Activated CD8-positive, alpha-beta memory T cell treated with anti-CD3 and anti-CD28 coated beads, Interleukin-2, amount 50 U/mL, for 48 hours (primary cell): ENCODE data around the gene RPL21.
"Not testable (repeated sequence)": the region's sequence is repeated elsewhere in the genome, so short reads cannot be mapped to it uniquely, and the experiment has no call there.

Source experiments
- DNase-seq: peaks from one replicate; pipeline ENCODE4 v3.0.0-alpha.2; 2020

The RPL21 gene

DNA sequence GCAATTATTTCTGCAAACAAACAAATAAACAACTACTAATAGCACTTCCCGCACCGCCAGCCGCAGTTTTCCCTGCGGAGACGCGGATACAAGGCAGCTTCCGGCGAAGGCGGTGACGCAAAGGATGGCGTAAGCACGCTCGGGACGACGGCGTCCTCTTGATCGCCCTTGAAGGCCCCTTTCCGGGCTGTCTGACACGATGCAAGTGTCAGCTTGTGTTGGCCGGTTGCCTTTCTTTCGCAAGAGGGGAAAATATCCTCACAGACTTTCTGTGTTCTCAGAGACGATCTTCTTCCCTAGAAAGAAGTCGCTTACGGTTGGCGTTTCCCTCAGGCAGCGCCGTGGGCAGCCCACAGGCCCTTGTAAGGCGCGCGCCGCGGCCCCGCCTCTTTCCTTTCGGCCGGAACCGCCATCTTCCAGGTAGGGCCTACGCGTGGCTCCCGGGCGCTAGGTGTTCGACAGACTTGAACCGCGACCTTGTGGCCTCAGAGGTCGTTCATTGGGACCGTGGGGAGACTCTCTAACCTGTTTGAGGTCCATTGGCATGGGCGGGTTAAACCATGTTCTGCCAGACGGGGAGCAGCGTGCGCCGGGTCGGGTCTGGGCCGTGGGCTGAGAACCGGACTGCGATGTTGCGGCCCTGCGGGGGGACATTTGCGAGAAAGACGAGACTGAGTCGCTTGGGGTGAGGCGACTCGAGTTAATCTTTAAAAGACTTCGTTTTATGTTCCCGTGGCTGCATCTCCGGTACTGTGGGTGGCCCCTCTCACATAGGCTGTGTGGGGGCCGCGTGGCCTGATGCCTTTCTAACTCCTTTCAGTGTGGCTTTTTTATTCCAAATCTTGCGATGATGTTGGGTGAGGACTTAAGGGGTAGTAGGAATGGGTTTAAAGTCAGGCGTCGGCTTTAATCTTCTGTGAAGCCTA is at the start of gene RPL21:
Gene RPL21 (plus strand): TSS at position 393 of the 926 bp plus-strand sequence. CDS start 2,219 bp downstream, outside the sequence.
- peak; percentile 97 for DNase-seq

DNA sequence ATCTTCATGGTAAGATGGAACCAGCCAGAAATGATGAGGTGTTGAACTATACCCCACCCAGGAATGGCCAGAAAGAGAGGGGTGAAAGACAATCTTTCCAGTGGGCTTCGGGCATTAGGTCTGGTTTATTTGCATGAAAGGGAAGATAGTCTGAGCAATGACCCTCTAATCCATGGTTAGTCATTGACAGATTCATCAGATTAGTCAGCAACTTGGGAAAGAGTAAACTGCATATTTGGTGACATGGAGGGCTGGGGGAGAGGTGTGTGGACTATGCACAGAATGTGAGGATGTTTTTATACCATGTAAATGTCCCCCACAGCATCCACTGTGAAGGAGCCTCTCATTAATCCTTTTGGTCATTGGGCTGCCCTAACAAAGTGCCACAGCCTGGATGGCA is 49.7 kb upstream of the RPL21 start:
- peak; percentile 4 for DNase-seq

- DNase-seq, result peak; percentile 20
Observed at GRCh38 chr13:27203186-27203585, 48.2 kb upstream of the RPL21 start.

- DNase-seq, result no peak
Observed at GRCh38 chr13:27203854-27204253, 47.5 kb upstream of the RPL21 start.

- DNase-seq, result no peak
Observed at GRCh38 chr13:27208514-27208913, 42.8 kb upstream of the RPL21 start.

DNA sequence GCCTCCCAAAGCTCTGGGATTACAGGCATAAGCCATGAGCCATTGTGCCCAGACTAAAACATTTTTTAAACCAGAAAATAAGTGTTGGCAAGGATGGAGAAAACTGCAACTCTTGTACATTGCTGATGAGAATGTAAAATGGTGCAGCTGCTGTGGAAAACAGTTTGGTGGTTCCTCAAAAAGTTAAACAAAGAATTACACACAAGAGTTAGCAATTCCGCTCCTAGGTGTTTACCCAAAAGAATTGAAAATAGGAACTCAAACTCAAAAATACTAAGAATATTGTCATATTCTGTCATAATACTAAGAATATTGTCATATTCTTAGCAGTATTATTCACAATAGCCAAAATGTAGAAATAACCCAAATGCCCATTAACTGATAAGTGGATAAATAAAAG is 40.1 kb upstream of the RPL21 start:
- no peak for DNase-seq

- no peak for DNase-seq
Observed at GRCh38 chr13:27211771-27212364, 39.5 kb upstream of the RPL21 start.

DNA sequence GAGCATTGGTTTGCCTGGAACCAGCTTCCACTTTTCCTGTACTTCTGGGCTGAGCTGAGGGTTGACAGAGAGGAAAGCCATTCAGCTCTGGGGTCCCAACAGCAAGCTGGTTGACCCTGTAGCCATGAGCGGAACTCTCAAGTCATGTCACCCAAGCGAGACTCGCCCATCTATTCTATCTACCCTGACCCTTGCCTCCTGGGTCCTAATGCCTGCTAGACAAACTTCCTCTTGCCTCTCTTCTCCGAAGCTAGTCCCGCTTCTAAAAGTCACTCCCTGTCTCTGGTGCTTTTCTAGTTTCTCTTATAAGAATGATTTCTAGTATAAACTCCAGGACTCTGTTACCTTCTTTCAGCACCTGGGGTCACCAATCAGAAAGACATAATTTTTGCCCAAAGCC is 38.0 kb upstream of the RPL21 start:
- DNase-seq, result not testable (repeated sequence)

DNA sequence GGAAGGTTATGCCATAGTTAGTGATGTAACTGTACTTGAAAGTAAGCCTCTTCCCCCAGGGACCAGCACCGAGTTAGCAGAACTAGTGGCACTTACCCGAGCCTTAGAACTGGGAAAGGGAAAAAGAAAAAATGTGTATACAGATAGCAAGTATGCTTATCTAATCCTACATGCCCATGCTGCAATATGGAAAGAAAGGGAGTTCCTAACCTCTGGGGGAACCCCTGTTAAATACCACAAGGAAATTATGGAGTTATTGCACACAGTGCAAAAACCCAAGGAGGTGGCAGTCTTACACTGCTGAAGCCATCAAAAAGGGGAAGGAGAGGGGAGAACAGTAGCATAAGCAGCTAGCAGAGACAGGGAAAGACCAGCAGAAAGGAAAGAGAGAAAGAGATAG is 33.6 kb upstream of the RPL21 start:
- DNase-seq, result not testable (repeated sequence)

- DNase-seq, result not testable (repeated sequence)
Observed at GRCh38 chr13:27218861-27219260, 32.5 kb upstream of the RPL21 start.

DNA sequence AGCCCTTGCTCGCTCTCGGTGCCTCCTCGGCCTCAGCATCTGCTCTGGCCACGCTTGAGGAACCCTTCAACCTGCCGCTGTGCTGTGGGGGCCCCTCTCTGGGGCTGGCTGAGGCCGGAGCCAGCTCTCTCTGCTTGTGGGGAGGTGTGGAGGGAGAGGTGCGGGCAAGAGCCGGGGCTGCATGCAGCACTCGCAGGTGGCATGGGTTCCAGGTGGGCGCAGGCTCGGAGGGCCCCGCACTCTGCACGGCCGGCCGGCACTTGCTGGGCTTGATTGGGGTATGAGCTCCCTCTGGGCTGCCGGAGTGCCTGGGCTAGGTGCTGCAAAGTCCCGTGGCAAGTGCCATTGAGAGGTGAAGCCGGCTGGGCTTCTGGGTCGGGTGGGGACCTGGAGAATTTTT is 31.7 kb upstream of the RPL21 start:
- DNase-seq, result no peak

- DNase-seq, result not testable (repeated sequence)
Observed at GRCh38 chr13:27222100-27222499, 29.3 kb upstream of the RPL21 start.

GRCh38 chr13:27226991-27227390 is 24.4 kb upstream of the RPL21 start:
- no peak for DNase-seq

- DNase-seq, result no peak
Observed at GRCh38 chr13:27228131-27228530, 23.2 kb upstream of the RPL21 start.

- no peak for DNase-seq
Observed at GRCh38 chr13:27229642-27230041, 21.7 kb upstream of the RPL21 start.

- no peak for DNase-seq
Observed at GRCh38 chr13:27233964-27234363, 17.4 kb upstream of the RPL21 start.

GRCh38 chr13:27236478-27236877 is 14.9 kb upstream of the RPL21 start:
- DNase-seq, result no peak

DNA sequence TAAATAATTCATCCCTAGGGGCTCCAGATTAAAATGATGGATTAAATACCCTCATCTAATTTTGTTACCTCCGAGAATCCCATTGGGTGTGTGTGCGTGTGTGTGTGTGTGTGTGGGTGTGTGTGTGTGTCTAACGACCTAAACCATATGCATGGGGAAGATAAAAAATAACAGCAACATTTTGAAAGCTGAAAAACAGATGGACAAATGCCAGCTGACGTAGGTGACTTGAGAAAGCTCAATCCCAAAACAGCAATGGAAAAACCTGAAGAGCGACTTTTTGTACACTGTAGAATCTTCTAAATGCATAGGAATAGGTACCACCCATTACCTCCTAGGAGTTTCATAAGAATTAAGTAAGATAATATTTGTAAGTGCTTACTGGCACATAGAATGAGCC is 8.7 kb upstream of the RPL21 start:
- DNase-seq, result no peak

DNA sequence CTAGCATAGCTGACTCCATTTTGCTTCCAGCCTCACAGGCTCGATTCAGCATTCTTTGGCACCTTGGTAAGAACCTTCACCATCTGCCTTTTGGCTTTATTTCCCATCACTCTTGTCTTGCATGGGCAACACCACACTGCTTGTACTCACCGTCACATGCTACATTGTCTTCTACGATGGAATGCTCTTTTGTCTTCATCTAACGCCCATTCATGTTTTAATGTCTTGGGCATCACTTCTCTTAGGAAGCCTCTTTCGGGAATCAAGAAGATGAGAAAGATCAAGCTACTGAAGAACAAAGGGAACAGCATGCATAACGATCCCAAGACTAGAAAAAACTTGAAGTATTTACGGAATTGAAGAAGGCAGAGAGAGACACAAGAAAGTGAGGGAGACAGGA is 5.7 kb upstream of the RPL21 start:
- DNase-seq, result no peak

DNA sequence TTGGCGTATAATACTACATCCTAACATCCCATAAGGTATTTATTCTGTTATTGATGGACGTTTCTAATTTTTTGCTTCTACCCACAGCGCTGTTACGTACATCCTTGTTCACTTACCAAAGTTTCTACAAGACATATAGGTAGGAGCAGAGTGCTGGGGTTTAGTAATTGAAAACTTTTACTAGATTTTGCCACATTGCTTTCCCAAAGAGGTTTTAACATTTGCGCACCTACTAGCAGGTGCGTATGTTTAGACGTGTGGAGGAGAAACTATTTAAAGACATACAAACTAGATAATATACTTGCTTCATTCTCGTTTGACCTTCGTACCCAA is 559 bp upstream of the RPL21 start:
- DNase-seq, result no peak

- no peak for DNase-seq
Observed at GRCh38 chr13:27252467-27252866, 1.1 kb downstream of the RPL21 start.

DNA sequence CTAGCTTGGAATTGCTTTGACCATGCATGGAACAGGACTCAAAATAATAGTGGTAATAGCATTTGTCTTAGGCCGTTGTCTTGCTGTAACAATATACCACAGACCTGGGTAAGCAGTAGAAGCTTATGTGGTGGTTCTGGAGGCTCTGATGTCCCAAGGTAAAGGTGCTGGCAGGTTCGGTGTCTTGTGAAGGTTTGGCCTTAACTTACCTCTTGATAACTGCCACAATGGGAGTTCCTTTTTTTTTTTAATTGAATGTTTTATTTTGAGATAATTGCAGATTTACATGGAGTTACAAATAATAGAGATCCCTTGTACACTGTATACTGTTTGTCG is 5.8 kb downstream of the RPL21 start:
- no peak for DNase-seq

- no peak for DNase-seq
Observed at GRCh38 chr13:27257648-27258253, 6.4 kb downstream of the RPL21 start.
